Upper lobe of left lung (tissue), 6 donors: ENCODE data around the gene CPEB4. TPM values are rescaled to one million over a fixed set of nuclear protein-coding genes. Genes with fewer than 3 reads are reported as not detected.

Experiments
- ATAC-seq, 2 donors: fragments of 200-7000 bp; cut with Tn5 transposase; one replicate each; pipeline ENCODE4 v1.9.1; 2022; ENCODE audit warnings: mild to moderate bottlenecking in 2 of 2, moderate library complexity in 2 of 2; ENCODE audit not compliant: low FRiP score in 2 of 2
- DNase-seq, 2 donors: peaks; one replicate each; pipeline ENCODE4 v3.0.0-alpha.2; 2019 to 2020
- H3K27ac ChIP-seq, 4 donors: fragments of 200-600 bp; sonication (generic); one replicate each; pipeline ENCODE4 v1.5.1; 2016 to 2019
- H3K27me3 ChIP-seq, 4 donors: fragments of 200-600 bp; sonication (generic); one replicate each; pipeline ENCODE4 v1.5.1; 2017 to 2019
- H3K36me3 ChIP-seq, 4 donors: fragments of 200-600 bp; sonication (generic); one replicate each; pipeline ENCODE4 v1.5.1; 2016 to 2019
- H3K4me1 ChIP-seq, 4 donors: fragments of 200-600 bp; sonication (generic); one replicate each; pipeline ENCODE4 v1.5.1; 2018 to 2019
- H3K4me3 ChIP-seq, 4 donors: fragments of 200-600 bp; sonication (generic); one replicate each; pipeline ENCODE4 v1.5.1; 2017 to 2019; ENCODE audit warnings: mild to moderate bottlenecking in 2 of 4, moderate library complexity in 1 of 4
- H3K9me3 ChIP-seq, 4 donors: fragments of 200-600 bp; sonication (generic); one replicate each; pipeline ENCODE4 v1.5.1; 2018 to 2019
- EP300 ChIP-seq, 4 donors: sonication (generic); formaldehyde crosslinking; IDR thresholded peaks; one replicate each; pipeline ENCODE4 v1.5.1; 2017; ENCODE audit warnings: antibody characterized with exemption in 4 of 4, control low read depth in 2 of 4
- POLR2A ChIP-seq, 4 donors: fragments of 450-650 bp; IDR thresholded peaks; one replicate each; pipeline ENCODE4 v1.5.1; 2016 to 2017; ENCODE audit warnings: antibody characterized with exemption in 4 of 4, mild to moderate bottlenecking in 2 of 4
- POLR2AphosphoS5 ChIP-seq, 2 donors: sonication (generic); formaldehyde crosslinking; IDR thresholded peaks; one replicate each; pipeline ENCODE4 v1.5.1; 2017; ENCODE audit warnings: antibody characterized with exemption in 2 of 2
- WGBS, 2 donors: methylation state at CpG; one replicate each; pipeline ENCODE4 v1.1.5; 2017 to 2018; 5-methylcytosine and 5-hydroxymethylcytosine counted together
- total RNA-seq, 6 donors: library from RNA; depleted of rRNA in 4 of 6; stranded (reverse); fragments of >200 nt in 4 of 6; gene quantifications; one replicate each; pipeline versions ENCODE4 v1.1.0 to v1.2.1, GENCODE V29; 2016 to 2021
- TF ChIP-seq, protein P1 (sequence below), 6 experiments: fragments of 450-650 bp in 4 of 6; fragments of 200-600 bp in 2 of 6; sonication (generic) in 2 of 6; IDR thresholded peaks; one replicate each; pipeline ENCODE4 v1.5.1; 2016 to 2019; ENCODE audit warnings: antibody characterized with exemption in 6 of 6
- donor health status: DM: no; HTN: no; CAD: no; lungs with moderate emphysema.
- donor health status: DM: no; HTN: yes; CAD: no; lungs with severe emphysema.

Gene CPEB4
- total RNA-seq, 6 donors from 2014 or later = 52.6 to 96.4 (median 62.0) TPM

DNA sequence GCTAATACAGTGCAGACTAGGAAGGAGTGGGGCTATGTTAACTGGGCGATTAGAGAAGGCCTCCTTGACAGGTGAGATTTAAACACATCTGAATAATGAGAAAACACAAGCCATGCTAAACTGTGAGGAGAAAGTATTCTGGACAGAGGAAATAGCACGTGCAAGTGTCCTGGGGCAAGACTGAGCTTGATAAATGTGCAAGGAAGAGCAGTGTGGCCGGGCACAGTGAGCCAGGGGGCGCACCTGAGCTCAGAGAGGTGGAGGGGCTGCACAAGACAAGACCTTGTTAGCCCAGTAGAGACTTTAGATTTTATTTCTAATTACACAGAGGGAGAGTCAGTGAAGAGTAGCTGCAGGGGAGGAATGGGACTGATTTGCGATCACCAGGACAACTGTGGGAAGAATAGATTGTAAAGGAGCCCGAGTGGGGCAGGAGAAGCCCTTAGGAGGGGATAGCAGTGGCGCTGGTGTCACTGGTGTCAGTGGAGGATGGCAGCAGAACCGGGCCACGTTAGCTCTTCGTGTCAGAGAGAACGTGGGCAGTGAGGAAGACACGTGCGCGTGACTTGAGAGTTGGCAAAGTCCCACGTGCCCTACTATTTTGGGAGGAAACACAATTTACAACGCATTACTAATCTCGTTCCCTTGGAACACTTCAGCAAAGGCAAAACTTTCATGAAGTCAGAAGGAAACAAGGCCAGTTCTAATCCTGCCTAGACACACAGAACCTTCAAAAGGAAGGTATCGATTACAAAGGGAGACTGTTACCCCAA lies 82.9 kb downstream of the CPEB4 start:
- TF ChIP-seq EP300 (IDR thresholded peaks at IDR 0.05) (no peak), POLR2AphosphoS5 (IDR thresholded peaks at IDR 0.05) (no peak), POLR2A (IDR thresholded peaks at IDR 0.05) (no peak)
- TF ChIP-seq, protein P1, sequence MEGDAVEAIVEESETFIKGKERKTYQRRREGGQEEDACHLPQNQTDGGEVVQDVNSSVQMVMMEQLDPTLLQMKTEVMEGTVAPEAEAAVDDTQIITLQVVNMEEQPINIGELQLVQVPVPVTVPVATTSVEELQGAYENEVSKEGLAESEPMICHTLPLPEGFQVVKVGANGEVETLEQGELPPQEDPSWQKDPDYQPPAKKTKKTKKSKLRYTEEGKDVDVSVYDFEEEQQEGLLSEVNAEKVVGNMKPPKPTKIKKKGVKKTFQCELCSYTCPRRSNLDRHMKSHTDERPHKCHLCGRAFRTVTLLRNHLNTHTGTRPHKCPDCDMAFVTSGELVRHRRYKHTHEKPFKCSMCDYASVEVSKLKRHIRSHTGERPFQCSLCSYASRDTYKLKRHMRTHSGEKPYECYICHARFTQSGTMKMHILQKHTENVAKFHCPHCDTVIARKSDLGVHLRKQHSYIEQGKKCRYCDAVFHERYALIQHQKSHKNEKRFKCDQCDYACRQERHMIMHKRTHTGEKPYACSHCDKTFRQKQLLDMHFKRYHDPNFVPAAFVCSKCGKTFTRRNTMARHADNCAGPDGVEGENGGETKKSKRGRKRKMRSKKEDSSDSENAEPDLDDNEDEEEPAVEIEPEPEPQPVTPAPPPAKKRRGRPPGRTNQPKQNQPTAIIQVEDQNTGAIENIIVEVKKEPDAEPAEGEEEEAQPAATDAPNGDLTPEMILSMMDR (IDR thresholded peaks at IDR 0.05) = no peak
- DNase-seq (no peak), ATAC-seq (no peak)
- Histone ChIP-seq H3K4me1 (peaks cover 9 to 15% (median 14%) of the 10 kb centered on the region in 4 donors), H3K27me3 (no peaks in the 10 kb centered on the region), H3K4me3 (no peak overlapping the region), H3K36me3 (no peaks in the 10 kb centered on the region), H3K9me3 (no peaks in the 10 kb centered on the region), H3K27ac (no peak overlapping the region)
- WGBS, 2 donors = 73 to 79% methylated on average over 18 of the region's 18 CpGs

DNA sequence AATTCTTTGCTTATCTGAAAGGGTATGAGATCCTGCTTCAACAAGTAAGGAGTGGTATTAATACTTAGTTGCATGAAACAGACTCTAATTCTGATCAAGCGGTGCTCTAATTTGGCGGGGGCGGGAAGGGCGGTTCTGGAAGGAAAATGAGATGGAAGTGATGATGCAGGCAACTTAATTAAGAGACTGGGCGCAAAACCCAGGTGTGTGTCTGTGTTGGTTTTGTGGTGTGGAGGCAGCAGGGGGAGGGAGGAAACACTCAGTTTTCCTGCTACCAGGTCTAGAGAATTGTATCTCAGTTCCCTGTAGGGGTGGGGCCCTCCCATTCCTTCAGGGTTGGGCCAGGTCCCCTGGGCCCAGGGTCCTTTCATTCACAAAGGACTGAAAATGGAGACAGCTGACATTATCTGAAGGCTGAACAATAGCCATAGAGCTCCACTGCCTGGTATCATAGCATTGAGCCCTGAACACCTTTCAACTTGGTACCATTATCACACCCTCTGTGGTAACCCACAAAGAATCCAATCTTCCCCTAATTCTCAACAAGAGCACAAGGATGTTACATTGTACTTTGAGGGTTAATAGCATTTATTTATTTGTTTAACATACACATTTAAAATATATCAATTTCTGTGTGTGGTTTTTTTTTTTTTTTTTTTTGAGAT lies 83.7 kb downstream of the CPEB4 start:
- Histone ChIP-seq H3K9me3 (no peaks in the 10 kb centered on the region), H3K36me3 (no peaks in the 10 kb centered on the region), H3K27me3 (no peaks in the 10 kb centered on the region), H3K27ac (no peak overlapping the region), H3K4me1 (peaks cover 9 to 15% (median 14%) of the 10 kb centered on the region in 4 donors), H3K4me3 (no peak overlapping the region)
- DNase-seq = no peak
- ATAC-seq = no peak
- no peak for TF ChIP-seq POLR2AphosphoS5 (IDR thresholded peaks at IDR 0.05)
- no peak for TF ChIP-seq POLR2A (IDR thresholded peaks at IDR 0.05)
- TF ChIP-seq, protein P1 (IDR thresholded peaks at IDR 0.05) = no peak
- no peak for TF ChIP-seq EP300 (IDR thresholded peaks at IDR 0.05)
- 78 to 89% methylated on average over 5 of the region's 5 CpGs for WGBS, 2 donors

DNA sequence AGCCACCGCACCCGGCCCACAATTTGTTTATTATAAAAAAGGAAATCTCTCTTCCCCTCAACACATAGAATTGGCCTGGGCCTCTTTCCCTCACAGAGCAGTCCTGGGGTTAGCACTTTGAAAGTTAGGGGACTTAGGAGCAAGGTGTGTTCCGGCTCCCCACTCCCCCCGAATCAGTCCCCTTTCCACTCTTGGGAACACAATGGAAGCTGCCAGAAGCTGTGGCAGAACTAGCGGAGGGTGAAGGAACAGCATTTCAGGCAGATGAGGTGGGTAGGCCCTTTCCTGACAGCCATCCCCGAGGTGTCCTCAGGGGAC lies 84.4 kb downstream of the CPEB4 start:
- Histone ChIP-seq H3K4me3 (peak overlapping the region in 3 of 4 donors; percentile 38 to 54 (median 52)), H3K27ac (peak overlapping the region in 1 of 4 donors; percentile 58), H3K36me3 (no peaks in the 10 kb centered on the region), H3K27me3 (no peaks in the 10 kb centered on the region), H3K4me1 (peaks cover 9 to 15% (median 14%) of the 10 kb centered on the region in 4 donors), H3K9me3 (no peaks in the 10 kb centered on the region)
- WGBS, 2 donors = 62 to 74% methylated on average over 5 to 6 of the region's 6 CpGs
- no peak for DNase-seq
- no peak for TF ChIP-seq POLR2A (IDR thresholded peaks at IDR 0.05)
- TF ChIP-seq EP300 (IDR thresholded peaks at IDR 0.05) = no peak
- TF ChIP-seq, protein P1 (IDR thresholded peaks at IDR 0.05) = no peak
- no peak for TF ChIP-seq POLR2AphosphoS5 (IDR thresholded peaks at IDR 0.05)
- ATAC-seq = no peak

DNA sequence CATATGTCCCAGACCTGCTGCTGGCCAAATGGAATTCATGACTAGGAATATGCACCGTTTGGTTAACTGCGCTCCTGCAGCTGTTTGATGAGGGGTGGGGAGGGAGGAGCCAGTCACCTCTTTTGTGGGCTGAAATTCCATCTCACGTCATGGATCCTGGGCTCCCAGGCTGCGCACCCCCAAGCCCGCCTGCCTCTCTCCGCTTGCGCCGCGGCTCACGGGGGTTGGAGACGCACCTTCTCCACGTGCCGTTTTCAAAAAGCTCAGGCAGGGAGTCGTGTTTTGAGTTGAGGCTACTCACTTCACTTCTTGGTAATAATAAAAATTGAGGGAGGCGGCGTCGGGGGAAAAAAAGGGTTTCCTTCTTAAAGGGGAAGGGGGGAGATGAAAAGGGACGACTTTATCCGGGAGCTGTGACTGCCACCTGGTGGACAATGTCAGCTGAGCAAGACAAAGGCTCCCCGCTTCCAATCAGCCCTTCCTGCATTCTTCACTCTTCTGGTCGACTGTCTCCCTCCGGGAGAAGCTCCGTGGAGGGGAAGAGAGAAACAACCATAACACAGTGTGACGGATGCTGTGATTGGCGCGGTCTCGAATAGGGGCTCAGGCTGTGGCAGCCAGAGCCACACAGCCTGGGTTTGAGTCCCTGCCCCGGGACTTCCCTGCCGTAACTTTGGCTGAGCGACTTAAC lies 84.9 kb downstream of the CPEB4 start:
- H3K4me3 ChIP-seq = peak overlapping the region in 3 of 4 donors; percentile 38 to 54 (median 52)
- no peaks in the 10 kb centered on the region for H3K9me3 ChIP-seq
- peak; percentile 91 to 95 for ATAC-seq
- no peaks in the 10 kb centered on the region for H3K27me3 ChIP-seq
- WGBS, 2 donors = 3 to 4% methylated on average over 10 to 30 of the region's 30 CpGs
- peak overlapping the region in 3 of 4 donors; percentile 3 to 58 (median 53) for H3K27ac ChIP-seq
- H3K4me1 ChIP-seq = peaks cover 9 to 15% (median 14%) of the 10 kb centered on the region in 4 donors
- H3K36me3 ChIP-seq = no peaks in the 10 kb centered on the region
- TF ChIP-seq POLR2A (IDR thresholded peaks at IDR 0.05) = no peak
- TF ChIP-seq, protein P1 (IDR thresholded peaks at IDR 0.05) = peak; percentile 87 to 94 (median 92)
- peak; percentile 82 to 88 for DNase-seq
